RWPE2 (cell line): Measurements from ENCODE around the gene XAB2.
"Not testable (repeated sequence)": the region's sequence is repeated elsewhere in the genome, so short reads cannot be mapped to it uniquely, and the experiment has no call there.

Source experiments
- ATAC-seq: fragments of 200-7000 bp; cut with Tn5 transposase; 3 replicates; pipeline ENCODE4 v1.9.1; 2021; ENCODE audit warnings: low read depth
- DNase-seq: peaks from one replicate; pipeline ENCODE4 v3.0.0-alpha.2; 2020; ENCODE audit warnings: low spot score
- H3K27ac ChIP-seq: fragments of 450-650 bp; 2 replicates; pipeline ENCODE4 v1.5.1; 2017; ENCODE audit warnings: mild to moderate bottlenecking; ENCODE audit not compliant: poor library complexity, severe bottlenecking
- H3K27me3 ChIP-seq: fragments of 250-450 bp; sonication (Bioruptor Pico); 2 replicates; pipeline ENCODE4 v1.5.1; 2021; ENCODE audit warnings: mild to moderate bottlenecking, moderate library complexity; ENCODE audit not compliant: insufficient read depth, poor library complexity, severe bottlenecking
- H3K36me3 ChIP-seq: fragments of 250-450 bp; sonication (Bioruptor Pico); 2 replicates; pipeline ENCODE4 v1.5.1; 2020; ENCODE audit warnings: low read depth, mild to moderate bottlenecking, moderate library complexity
- H3K4me1 ChIP-seq: fragments of 250-450 bp; sonication (Bioruptor Pico); 2 replicates; pipeline ENCODE4 v1.5.1; 2021; ENCODE audit warnings: mild to moderate bottlenecking, moderate library complexity; ENCODE audit not compliant: insufficient read depth, poor library complexity, severe bottlenecking
- H3K4me3 ChIP-seq: fragments of 250-450 bp; sonication (Bioruptor Pico); 2 replicates; pipeline ENCODE4 v1.5.1; 2021; ENCODE audit warnings: mild to moderate bottlenecking, moderate library complexity; ENCODE audit not compliant: severe bottlenecking
- H3K9me3 ChIP-seq: fragments of 250-450 bp; sonication (Bioruptor Pico); 2 replicates; pipeline ENCODE4 v1.5.1; 2021; ENCODE audit warnings: mild to moderate bottlenecking, moderate library complexity; ENCODE audit not compliant: severe bottlenecking
- TF ChIP-seq, protein P1 (sequence below): fragments of 450-650 bp; IDR thresholded peaks from one replicate; pipeline ENCODE4 v1.5.1; 2017; ENCODE audit warnings: mild to moderate bottlenecking, moderate library complexity; ENCODE audit not compliant: poor library complexity, severe bottlenecking

Gene XAB2

DNA sequence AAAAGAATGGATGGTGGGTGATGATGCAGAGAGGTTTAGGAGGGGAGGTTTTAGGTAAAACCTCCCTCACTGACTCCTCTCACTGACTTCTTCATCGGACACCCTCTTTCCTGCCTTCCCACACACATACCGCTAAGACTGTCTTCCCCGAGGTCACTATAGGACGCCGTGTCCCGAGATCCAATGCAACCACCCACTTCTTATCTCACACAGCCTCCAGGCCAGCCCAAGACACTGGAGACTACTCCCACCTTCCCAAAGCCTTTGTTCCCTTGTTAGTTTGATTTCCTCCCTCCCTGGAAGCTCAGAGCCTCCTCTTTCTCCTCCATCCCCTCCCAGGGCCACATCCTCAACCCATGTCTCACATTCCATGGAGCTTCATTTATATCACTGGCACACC is 50.2 kb downstream of the XAB2 start:
- Histone ChIP-seq H3K4me3 (no peak overlapping the region), H3K9me3 (no peaks in the 10 kb centered on the region), H3K27me3 (no peaks in the 10 kb centered on the region), H3K27ac (no peak overlapping the region), H3K4me1 (no peaks in the 10 kb centered on the region), H3K36me3 (no peaks in the 10 kb centered on the region)
- ATAC-seq (no peak), DNase-seq (no peak)
- TF ChIP-seq, protein P1, sequence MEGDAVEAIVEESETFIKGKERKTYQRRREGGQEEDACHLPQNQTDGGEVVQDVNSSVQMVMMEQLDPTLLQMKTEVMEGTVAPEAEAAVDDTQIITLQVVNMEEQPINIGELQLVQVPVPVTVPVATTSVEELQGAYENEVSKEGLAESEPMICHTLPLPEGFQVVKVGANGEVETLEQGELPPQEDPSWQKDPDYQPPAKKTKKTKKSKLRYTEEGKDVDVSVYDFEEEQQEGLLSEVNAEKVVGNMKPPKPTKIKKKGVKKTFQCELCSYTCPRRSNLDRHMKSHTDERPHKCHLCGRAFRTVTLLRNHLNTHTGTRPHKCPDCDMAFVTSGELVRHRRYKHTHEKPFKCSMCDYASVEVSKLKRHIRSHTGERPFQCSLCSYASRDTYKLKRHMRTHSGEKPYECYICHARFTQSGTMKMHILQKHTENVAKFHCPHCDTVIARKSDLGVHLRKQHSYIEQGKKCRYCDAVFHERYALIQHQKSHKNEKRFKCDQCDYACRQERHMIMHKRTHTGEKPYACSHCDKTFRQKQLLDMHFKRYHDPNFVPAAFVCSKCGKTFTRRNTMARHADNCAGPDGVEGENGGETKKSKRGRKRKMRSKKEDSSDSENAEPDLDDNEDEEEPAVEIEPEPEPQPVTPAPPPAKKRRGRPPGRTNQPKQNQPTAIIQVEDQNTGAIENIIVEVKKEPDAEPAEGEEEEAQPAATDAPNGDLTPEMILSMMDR, result no peak

DNA sequence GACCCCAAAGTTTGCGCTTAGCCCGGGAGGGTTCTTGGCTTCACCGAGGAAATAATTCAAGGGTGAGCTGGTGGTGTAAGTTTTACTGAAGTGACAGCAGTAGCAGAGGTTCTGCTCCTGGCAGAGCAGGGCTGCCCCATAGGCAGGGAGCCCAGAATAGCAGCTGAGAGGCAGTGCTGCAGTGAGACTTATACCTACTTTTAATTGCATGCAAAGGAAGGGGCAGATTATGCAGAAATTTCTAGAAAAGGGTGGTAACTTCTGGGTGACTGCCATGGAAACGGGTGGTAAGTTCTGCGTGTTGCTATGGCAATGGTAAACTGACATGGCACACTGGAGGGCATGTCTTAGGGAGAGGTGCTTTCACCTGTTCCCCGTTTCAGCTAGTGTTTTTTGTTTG is 51.2 kb downstream of the XAB2 start:
- no peak for DNase-seq
- Histone ChIP-seq H3K4me1 (no peaks in the 10 kb centered on the region), H3K27ac (no peak overlapping the region), H3K27me3 (no peaks in the 10 kb centered on the region), H3K4me3 (no peak overlapping the region), H3K9me3 (no peaks in the 10 kb centered on the region), H3K36me3 (no peaks in the 10 kb centered on the region)
- ATAC-seq, result no peak
- TF ChIP-seq, protein P1, result no peak

DNA sequence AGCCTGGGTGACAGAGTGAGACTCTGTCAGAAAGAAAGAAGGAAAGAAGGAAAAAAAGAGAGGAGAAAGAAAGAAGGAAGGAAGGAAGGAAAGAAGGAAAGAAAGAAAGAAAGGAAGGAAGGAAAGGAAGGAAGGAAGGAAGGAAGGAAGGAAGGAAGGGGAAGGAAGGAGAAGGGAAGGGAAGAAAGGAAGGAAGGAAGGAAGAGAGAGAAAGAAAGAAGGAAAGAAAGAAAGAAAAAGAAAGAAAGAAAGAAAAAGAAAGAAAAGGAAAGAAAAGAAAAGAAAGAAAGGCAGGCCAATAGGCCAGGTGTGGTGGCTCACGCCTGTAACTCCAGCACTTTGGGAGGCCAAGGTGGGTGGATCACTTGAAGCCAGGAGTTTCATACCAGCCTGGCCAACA is 51.9 kb downstream of the XAB2 start:
- not testable (repeated sequence) for H3K27ac ChIP-seq, ATAC-seq, H3K4me3 ChIP-seq, H3K27me3 ChIP-seq, H3K4me1 ChIP-seq, H3K9me3 ChIP-seq, H3K36me3 ChIP-seq, DNase-seq

DNA sequence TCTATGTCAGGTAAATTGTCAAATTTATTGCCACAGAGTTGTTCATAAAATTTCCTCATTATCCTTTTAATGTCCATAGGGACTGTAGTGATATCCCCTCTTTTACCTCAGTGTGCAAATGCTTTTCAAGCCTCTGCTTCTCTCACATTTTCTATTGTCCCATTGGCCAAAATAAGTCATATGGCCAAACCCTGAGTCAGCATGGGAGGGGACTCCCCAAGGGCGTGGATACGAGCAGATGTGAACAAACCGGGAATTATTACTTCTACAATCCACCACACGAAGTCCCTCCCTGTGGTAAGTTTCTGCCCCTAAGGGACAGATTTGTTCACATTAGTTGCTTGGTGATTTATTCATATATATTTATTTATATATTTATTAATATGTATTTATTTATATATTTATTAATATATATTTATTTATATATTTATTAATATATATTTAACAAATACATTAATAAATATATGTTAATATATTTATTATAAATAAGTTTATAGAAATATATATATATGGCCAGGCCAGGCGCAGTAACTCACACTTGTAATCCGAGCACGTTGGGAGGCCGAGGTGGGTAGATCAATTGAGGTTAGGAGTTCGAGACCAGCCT is 53.8 kb downstream of the XAB2 start:
- Histone ChIP-seq H3K4me3 (no peak overlapping the region), H3K36me3 (no peaks in the 10 kb centered on the region), H3K4me1 (peaks cover 5% of the 10 kb centered on the region), H3K27ac (no peak overlapping the region), H3K27me3 (no peaks in the 10 kb centered on the region), H3K9me3 (no peaks in the 10 kb centered on the region)
- ATAC-seq (no peak), DNase-seq (no peak)
- TF ChIP-seq, protein P1, result no peak

DNA sequence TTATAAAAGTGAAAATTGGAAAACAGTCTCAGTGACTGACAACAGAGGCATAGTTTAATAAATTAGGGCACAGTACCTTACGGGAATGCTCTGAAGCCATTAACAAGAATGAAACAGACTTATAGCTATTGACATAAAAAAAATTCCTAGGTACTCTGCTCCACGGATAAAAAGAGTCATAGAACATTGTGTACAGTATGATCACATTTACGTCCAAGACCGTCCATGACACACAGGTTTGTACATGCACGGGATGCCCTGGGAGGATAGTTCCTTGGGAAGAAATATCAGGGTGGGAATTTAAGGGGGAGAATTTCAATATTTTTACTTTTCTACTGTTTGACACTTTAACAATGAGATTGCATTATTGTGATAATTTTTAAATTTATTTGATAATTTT is 58.6 kb downstream of the XAB2 start:
- TF ChIP-seq, protein P1, result no peak
- H3K36me3 ChIP-seq, result no peaks in the 10 kb centered on the region
- ATAC-seq (0 out of 3 replicates have a peak, but pooled peaks have one; percentile 33), DNase-seq (no peak)
- H3K9me3 ChIP-seq, result no peaks in the 10 kb centered on the region
- no peaks in the 10 kb centered on the region for H3K27me3 ChIP-seq
- no peak overlapping the region for H3K4me3 ChIP-seq
- H3K4me1 ChIP-seq, result peaks cover 5% of the 10 kb centered on the region
- no peak overlapping the region for H3K27ac ChIP-seq
